GM21360 (cell line): Measurements from ENCODE around the gene PYGO2.

ENCODE experiments used
- ATAC-seq: cut with Tn5 transposase; IDR thresholded peaks from one replicate; pipeline ENCODE4 v1.9.1; 2021; ENCODE audit warnings: mild to moderate bottlenecking, moderate library complexity; ENCODE audit not compliant: unreplicated experiment

The PYGO2 gene, protein sequence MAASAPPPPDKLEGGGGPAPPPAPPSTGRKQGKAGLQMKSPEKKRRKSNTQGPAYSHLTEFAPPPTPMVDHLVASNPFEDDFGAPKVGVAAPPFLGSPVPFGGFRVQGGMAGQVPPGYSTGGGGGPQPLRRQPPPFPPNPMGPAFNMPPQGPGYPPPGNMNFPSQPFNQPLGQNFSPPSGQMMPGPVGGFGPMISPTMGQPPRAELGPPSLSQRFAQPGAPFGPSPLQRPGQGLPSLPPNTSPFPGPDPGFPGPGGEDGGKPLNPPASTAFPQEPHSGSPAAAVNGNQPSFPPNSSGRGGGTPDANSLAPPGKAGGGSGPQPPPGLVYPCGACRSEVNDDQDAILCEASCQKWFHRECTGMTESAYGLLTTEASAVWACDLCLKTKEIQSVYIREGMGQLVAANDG

DNA sequence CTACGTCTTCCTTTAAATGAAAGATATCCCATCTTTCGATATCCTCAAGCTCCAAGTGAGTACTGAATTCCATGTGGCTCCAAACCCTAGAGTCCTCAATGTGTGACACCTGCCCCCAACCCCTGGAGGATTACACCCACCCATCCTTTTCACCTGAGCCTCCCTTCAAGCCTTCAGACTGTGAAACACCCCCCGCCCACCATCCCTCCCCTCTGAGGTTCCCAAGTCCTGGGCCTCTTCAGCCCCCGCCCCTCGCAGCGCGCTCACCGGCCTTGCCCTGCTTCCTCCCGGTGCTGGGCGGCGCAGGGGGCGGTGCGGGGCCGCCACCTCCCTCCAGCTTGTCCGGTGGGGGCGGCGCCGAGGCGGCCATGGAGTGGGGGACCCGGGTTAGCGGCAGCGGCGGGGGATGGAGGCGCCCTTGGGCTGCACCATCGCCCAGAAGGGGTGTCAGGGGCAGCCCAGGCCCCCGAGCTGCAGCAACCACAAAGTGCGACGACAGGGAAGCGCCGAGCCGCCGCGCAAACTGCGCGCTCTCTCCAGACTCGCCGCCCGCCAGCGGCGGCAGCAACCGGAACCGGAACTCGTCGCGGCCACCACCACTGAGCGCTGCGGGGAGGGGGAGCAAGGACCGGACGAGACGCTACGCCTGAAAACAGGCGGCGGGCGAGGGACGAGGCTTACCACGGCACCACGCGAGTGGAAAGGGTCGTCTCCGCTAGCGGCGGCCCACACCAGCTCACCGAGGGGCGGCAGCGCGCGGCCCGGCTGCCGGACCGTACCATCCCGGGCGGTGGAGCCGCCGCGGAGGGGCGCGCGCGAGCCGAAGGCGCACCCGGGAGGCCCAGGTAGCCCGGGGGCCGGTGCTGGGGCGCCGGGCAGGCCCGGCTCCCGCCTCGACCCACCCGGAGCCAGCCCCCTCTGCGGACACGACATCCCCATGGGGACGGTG lies at the start of gene PYGO2:
PYGO2 (minus strand) TSS at position 576 of the 949 bp plus-strand sequence; CDS start at position 370, 206 bp downstream.
- peak; percentile 62 for ATAC-seq

DNA sequence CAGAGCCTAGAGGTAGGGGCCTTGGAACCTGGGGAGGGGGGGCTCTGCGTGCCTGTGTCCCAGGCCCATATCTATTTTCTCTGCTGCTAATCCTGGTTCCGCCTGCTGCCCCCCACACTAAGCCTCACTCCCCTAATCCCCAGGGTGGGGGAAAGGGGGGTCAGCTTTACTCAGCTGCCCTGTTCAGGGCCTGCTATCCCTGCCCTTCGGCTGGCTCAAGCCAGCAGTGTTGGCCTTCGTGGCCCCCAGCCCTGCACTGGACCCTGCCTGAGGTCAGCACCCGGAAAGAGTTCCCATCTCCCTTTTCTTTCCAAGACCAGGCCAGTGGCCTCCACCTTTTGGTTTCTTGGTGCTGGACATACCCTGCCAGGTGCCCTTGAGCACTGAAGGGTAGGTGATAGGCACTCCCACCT lies 49.4 kb upstream of the PYGO2 start:
- ATAC-seq, result no peak

DNA sequence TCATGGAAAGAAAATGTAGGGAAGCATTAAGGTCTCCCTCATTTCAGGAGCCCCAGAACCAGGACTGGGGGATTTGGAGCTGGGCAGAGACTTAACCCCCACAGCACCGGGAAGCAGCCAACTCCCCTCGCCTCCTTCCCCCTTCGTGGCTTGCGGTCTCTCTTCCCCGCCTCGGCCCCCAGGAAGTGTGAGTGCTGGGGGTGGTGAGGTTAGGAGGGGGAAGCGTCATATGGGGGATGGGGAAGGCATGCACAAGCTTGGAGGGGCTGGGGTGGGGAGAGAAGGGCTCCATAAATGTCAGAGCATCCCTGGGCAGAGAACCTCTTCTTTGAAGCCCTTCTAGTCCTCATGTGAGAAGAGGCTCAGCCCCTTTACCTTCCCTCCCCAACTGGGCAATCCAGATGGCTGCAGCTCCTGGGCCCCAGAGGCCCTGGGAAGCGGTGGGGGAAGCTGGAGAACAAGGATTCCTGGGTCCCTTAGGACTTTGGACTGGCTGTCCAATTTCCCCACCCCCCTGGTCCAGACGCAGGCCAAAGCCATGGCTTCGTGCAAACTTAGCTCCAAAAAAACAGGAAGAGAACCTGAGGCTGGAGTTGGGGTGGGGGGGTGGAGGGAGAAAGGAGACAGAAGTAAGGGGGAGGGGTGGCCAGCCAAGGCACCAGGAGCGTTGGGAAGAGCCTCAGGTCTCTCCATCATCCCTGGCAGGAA lies 48.8 kb upstream of the PYGO2 start:
- ATAC-seq, result no peak

DNA sequence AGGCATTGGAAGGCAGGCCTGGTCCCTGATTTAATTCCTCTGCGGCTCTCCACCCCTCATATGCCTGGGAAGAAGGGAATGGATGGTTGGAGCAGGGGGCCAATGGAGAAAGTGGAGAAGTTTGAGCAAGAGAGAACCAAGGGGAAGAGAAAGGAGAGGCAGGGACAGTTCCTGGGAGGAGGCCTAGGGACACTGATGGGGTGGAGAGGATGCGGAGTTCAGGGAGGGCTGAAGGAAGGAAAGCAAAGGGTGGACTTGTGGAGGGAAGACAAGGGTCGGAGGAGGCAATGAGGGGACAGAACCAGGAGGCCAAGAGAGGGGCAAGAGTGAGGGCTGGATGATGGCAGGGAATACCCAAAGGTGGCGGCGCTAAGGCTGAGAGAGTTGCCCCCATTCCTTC lies 48.2 kb upstream of the PYGO2 start:
- ATAC-seq, result no peak

DNA sequence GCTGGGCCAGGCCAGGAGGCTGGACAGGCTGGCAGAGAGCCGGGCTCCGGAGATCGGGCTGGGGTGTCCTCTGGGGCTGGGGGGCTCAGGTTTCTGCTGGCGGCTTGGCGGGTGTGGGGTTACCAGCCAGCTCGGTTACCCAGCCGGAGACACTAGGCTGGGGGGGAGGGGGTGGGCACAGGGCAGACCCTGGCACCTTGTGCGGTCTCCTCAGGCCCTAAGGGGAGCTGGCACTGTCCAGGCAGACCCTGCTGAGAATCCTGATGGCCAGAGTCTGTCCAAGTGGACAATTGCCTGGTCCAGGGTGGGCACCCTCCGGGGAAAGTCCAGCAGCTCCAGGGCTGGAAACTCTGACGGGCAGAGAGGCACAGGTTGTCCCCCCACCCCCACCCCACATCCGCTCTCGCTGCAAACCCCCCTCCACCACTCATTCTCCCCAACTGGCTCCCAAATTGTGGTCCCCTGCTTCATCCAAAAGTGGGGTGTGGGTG lies 47.7 kb upstream of the PYGO2 start:
- ATAC-seq, result no peak

DNA sequence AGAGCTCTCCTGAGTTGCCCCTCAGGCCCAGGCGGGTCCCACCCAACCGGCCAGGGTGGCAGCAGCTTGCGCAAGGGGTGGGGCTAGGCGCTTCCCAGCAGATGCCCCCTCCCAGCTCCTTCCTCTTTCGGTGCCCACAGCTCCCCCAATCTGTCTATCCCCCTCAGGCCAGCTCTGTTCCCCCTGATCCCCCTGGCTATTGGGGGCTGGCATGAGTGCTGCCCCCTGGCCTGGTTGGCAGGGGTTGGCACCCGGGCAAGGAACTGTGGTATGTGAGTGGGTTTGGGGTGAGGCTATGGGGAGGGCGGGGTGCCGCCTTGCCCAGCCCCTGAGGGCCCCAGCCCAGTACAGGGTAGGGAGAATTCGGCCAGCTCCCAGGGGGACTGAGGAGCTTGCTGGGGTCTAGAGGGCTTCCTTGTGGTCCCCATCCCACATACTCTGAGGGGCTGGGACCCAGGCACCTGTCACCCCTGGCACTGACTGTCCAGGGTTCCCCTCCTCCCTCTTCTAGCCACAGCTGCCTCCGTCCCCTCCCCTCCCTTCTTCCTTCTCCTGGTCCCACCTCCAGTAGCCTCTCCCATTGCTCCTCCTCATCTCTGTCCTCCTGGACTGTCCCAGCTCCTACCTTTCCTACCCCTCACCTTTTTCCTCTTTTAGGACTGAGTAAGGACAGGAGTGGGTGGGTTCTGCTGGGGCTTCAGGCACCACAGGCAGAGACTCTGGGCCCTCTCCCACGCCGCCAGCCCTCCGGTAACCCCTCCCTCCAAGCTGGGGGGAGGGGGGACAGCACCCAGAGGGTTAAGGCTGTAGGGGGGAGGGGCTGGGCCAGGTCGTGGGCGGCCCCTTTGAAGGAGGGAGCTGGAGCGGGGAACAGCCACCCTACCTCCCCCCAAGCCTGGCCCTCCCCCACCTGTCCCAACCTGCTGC lies 46.7 kb upstream of the PYGO2 start:
- ATAC-seq, result no peak

DNA sequence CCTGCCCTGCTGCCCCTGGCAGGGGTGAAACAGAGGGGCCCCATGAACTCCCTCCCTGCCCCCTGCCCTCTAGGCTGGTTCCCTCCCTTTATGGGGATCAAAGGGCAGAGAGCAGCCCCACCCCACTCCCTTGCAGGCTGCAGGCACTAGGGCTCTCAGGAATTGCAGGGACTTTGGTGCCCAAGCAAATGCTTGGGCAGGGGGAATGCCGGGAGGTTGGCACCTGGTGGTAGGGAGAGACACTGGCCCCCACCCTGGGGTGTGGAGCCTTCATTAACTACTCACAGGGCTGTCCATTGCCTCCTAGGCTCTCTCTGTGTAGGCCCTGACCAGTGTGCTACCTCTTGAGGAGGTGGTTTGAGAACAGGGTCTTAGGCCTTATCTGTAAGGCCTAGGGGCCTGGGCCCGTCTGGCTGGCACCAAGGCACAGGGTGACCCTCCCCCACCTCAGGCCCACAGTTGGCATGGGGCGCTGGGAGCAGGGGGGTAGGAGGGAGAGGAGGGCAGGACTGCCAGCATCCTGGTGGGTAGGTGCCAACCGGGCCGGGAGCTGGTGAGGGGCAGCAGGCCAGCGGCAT lies 45.8 kb upstream of the PYGO2 start:
- ATAC-seq, result no peak

DNA sequence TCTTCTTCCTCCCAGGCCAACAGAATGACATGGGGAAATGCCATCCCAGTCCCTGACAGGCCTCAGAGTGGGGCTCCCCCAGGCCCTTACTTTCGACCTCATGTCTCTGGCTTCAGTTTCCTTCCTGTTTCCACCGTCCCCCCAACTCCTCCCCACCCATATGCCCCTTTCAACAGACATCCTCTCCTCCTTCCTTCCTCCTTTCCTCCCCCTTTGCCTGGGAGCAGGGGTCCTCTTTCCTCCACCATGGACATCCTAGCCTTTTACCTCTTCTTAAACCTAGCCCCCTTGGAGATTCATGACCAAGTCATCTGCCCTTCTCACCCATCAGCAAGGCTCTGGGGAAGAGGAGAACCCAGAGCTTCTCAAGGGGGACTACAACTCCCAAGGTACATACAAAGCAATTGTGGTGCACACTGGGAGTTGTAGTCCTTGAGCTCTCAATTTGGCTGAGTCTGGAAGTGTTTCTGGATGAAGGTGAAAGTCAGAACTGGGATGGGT lies 45.1 kb upstream of the PYGO2 start:
- ATAC-seq, result no peak

DNA sequence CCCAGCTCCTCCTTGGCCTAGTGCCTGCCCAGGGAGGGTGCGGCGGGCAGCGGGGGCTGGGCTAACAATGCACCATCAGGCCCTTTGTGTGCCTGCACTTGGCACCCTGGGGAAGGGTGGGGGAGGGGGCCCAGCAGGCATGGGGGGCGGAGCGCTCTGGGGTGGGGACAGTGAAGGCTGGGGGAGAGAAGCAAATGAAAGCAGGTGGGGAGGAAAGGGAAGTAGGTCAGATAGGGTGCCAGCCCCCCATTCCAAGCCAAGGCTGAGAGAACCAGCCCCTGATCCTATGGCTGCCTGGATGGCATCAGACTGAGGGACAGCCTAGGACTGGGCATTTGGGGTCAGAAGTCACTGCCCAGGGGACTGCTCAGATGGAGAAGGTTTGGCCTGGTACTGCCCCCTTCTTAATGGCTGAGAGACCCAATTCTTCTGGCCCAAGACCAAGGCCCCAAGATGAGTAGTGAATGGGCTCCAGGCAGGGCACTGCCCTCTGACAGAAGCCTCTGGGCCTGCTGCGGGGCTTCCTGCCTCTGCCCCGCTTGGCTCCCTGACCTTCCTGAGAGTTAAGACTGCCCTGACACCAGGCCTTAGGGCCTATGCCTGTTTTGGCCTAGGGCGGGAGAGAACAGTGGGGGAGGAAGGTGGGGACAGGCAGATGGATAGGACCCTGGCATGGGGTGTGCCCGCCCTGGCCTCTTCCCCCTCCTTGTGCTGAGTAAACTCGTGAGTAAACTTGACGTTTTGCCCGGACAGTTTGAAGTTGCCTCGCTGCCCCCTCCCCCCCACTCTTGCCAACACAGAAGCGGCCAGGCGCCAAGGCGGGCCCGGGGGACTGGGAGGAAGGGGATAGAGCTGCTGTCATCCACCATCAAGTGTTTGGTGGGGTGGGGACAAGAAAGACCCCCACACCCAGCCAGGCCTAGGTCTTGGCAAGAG lies 43.8 kb upstream of the PYGO2 start:
- no peak for ATAC-seq

DNA sequence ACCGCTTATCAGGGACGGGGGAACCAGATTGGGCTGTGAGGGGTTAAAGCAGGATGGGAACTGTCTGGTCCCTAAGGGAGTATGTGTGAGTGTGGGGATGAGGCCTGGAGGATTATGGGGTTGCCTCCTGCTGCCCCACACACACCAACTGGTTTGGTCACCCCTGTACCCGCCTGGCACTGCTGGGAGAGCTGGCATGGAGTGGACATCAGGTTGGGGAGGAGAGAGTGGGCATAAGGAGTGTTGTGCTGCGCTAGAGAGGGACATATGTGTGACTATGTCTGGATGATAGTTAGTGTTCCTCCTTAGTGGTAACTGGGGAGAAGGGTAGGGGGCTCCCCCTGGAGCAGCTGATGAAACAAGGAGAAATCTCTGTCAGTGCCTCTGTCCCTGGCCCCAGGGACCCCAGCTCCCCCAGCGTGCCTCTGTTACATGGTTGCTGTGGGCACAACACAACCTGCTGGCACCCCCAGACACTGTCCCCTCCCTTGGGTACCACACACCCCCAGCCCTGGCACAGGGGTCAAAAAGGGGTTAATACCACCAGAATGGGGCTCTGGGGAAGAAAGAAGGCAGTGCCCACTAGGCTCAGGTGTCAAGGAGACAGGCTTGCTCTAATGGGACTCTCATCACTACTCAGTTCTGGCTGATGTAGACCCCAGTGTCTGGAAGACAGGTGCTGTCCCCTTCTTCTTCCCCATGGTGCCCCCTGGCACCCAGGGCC lies 42.9 kb upstream of the PYGO2 start:
- ATAC-seq, result no peak

DNA sequence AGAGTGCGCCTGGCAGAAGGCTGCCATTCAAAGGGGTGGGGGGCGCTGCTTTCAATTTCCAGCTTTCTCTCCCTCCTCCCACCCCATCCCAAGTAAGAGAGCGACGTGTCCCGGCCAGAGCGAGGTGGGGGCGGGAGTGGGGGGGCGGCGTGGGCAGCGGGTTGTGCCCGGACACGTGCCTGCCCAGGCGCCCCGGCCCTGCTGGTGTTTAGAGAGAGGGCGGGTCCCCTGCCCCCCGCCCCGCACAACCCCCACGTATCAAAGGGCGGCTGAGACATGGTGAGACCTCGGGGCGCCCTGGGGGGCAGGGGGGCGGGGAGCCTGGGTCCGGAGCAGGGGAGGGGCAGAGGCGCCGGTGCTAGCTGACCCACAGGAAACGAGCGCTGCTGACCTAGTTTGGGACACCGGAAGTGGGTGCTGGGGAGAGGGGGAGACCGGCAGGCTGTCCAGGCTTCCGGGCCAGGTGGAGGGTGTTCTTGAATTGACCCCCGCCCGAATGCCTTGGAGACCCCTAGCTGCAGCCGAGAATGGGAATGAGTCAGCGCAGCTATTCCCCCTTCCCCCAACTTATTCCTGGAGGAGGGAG lies 42.3 kb upstream of the PYGO2 start:
- ATAC-seq, result no peak

DNA sequence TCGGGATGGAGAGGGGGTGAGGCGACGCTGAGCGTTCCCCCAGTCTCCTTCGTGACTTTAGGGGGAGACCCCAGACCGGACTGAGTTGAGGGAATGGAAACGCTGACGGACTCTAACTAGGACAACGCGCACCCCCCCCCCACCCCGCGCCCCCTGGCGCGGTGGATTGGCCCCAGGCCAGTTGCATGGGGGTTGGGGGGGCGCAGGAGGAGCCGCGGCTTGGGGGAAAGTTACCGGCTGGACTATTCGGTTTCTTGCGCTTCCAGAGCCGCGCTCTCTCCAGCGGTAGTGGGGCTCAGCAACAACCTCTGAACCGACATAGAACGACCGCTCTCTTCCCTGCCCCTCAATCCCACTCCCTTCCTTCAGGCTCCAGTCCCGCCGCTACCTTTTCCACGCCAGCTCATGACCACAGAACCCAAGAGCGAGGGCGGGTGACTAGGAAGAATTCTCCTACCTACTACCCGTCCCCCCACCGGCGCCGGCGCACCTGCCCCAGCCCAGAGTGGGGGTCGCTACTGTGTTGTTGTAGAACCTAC lies 41.7 kb upstream of the PYGO2 start:
- ATAC-seq, result no peak

DNA sequence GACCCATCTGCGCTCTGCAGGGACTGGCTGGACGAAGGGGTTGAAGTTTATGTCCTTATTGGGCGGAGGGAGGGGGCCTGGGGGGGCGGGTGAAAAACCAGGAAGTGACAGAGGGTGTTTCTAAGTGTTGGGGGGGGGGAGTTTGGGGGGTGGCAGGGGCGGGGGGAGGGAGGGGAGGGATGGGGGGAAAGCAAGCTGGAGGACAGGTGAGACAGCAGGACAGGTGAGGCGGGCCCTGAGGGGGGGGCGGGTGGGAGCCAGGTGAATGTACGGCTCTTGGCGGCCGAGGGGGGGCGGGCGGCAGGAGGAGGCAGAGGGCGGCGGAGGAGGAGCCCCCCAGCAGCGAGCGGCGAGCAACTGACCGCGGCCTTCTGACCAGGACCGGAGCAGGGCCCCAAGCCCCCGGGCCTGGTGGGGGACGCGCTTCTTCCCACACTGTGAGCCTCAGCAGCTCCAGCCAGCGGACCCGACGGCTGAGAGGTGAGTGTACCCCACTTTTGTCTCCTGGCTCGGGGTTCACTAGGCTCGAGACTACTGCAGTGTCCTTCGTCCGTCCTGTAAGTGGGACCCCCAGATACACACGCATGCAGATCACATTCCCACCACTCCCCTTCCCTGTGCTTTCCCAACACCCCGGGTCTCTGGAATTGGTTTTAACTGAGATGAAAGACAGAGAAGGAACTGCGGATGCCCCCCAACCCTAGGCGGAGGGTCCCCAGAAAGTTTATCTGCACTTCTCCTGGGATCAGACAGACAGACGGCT lies 41.1 kb upstream of the PYGO2 start, which contains the start of gene ZBTB7B:
ZBTB7B (plus strand) TSS at position 339 of the 763 bp plus-strand sequence. CDS start 11,859 bp downstream, outside the sequence.
- no peak for ATAC-seq

DNA sequence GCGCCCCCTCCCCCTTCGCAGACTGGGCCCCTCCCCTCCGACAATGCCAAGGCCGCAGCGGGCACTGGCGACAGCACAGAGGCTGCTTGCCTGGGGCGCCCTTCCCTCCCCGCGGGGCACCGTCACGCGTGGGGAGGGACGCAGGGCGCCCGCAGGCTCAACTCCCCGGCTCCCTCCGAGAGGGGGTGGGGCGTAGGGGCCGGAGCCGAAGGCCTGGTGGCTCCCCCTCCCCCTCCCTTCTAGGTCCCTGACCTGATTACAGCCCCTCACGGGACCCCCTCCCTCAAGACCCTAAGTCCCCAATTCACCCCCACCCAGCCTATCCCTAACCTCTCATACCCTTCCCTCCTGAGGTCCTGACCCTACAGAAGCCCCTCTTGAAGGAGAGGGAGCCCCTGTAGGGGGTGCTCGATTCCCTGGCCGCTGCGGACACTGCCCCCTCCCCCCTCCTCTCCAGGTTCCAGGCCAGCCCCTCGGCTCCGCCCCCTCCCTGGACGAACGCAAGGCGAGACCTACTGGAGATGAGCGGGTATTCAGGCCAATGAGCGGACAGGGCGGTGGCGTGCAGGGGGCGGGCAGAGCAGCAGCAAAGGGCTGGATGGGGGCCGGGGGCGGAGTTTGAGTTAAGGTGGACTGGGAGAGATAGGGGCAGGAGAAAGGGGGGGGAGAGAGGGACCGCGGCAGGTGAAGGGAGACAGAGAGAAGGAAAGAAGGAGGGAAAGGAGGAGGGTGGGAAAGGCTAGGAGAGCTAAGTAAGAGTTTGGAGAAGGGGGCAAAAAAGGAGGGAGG lies 40.3 kb upstream of the PYGO2 start:
- ATAC-seq, result peak; percentile 36

DNA sequence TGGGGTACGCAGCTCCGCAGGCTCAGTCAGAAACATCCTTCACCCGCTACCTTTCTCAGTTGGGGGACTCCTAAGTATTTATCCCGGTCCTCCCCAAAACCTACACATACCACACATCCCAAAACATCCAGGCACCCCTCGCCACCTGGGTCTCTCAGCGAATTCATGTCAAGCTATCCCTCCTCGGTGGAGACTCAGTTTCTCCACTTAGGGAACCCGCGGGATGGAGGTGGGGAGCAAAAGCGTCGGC lies 39.8 kb upstream of the PYGO2 start:
- no peak for ATAC-seq
